Mammary epithelial cell (primary cell): ENCODE measurements around the gene PPA2.

ENCODE experiments used
- EZH2 ChIP-seq: IDR thresholded peaks from 2 replicates; pipeline ENCODE4 v1.6.1; 2012; ENCODE audit warnings: low read length, inconsistent platforms, borderline replicate concordance
- TF ChIP-seq, protein P1 (sequence below), 2 donors: IDR thresholded peaks in 1 of 2; conservative IDR thresholded peaks in 1 of 2; 2 replicates each; pipeline ENCODE4 v1.5.1; 2011 to 2012; ENCODE audit warnings: inconsistent platforms in 2 of 2, low read length in 2 of 2, mild to moderate bottlenecking in 2 of 2, control low read depth in 1 of 2, low read depth in 1 of 2; ENCODE audit not compliant: insufficient read depth in 1 of 2; ENCODE audit errors: extremely low read depth in 1 of 2

DNA sequence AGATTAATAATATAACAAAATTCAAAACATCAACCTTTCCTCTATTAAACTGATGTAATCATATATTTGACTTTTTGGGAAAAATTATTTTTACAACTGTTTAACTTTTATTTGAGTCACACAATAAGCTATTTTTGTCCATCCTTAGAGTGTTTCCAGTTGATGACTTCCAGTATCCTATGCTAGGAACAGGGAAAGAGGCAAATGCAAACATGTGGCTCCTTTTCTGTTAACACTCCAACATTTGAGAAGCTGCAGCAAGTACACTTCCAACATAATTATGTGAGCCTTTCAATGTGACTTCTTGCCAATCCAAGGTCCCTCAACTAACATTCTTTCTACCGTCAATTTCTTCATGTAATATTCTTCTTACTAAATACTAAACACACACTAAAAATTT lies 117.7 kb downstream of the PPA2 start:
- TF ChIP-seq, protein P1, sequence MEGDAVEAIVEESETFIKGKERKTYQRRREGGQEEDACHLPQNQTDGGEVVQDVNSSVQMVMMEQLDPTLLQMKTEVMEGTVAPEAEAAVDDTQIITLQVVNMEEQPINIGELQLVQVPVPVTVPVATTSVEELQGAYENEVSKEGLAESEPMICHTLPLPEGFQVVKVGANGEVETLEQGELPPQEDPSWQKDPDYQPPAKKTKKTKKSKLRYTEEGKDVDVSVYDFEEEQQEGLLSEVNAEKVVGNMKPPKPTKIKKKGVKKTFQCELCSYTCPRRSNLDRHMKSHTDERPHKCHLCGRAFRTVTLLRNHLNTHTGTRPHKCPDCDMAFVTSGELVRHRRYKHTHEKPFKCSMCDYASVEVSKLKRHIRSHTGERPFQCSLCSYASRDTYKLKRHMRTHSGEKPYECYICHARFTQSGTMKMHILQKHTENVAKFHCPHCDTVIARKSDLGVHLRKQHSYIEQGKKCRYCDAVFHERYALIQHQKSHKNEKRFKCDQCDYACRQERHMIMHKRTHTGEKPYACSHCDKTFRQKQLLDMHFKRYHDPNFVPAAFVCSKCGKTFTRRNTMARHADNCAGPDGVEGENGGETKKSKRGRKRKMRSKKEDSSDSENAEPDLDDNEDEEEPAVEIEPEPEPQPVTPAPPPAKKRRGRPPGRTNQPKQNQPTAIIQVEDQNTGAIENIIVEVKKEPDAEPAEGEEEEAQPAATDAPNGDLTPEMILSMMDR (conservative IDR thresholded peaks at IDR 0.05 in 1 of 2, IDR thresholded peaks at IDR 0.05 in 1 of 2; ENCODE audit: extremely low read depth in 1 of 2, insufficient read depth in 1 of 2, low read depth in 1 of 2, low read length in 2 of 2), result no peak
- no peak for TF ChIP-seq EZH2
